HepG2 (cell line): Measurements from ENCODE around the gene CEP131. TPM values are rescaled to one million over a fixed set of nuclear protein-coding genes. Genes with fewer than 3 reads are reported as not detected.

Experiments
- ATAC-seq: fragments of 200-7000 bp; cut with Tn5 transposase; 3 replicates; pipeline ENCODE4 v1.9.1; 2020; ENCODE audit warnings: mild to moderate bottlenecking, moderate library complexity
- BruUV-seq: library from RNA; stranded (reverse); fragments of 400-500 nt; replicated peaks from 2 replicates; lab custom pipeline; 2021; lab: Mats Ljungman, UMichigan
- CTCF ChIA-PET: fragments of 300-600 bp; formaldehyde crosslinking; extraction: SDS; loops from one replicate; lab custom pipeline; 2021; ENCODE audit warnings: low total read pairs, inconsistent platforms, low intra/inter-chr PET ratio; lab: Yijun Ruan, JAX
- POLR2A ChIA-PET: fragments of 350-600 bp; sonication (Branson Sonifier 250); formaldehyde crosslinking; loops from one replicate; lab custom pipeline; 2020; ENCODE audit warnings: antibody characterized with exemption, inconsistent platforms; lab: Yijun Ruan, JAX
- DNase-seq: peaks from one replicate; pipeline ENCODE4 v3.0.0-alpha.2; 2015; ENCODE audit warnings: low spot score
- FAIRE-seq: peaks from 3 replicates; lab custom pipeline; 2011; peaks lifted over from hg19 to GRCh38; lab: Jason Lieb, UNC
- H2AFZ ChIP-seq: one replicate; pipeline ENCODE4 v1.6.1; 2011; ENCODE audit warnings: low read length, inconsistent platforms
- H3K27ac ChIP-seq: fragments of 300-600 bp; 3 replicates; pipeline ENCODE4 v1.8.0; 2011; ENCODE audit warnings: mixed run types, mild to moderate bottlenecking, mixed read lengths, low read length, inconsistent platforms; ENCODE audit not compliant: insufficient read depth; ENCODE audit errors: extremely low read length
- H3K27me3 ChIP-seq, 2 experiments: fragments of 200-600 bp in 1 of 2; 2 replicates in 1 of 2; 3 replicates in 1 of 2; pipeline versions ENCODE4 v1.6.0 to v1.8.0; 2011; ENCODE audit warnings: low read length in 2 of 2, mild to moderate bottlenecking in 2 of 2, moderate library complexity in 2 of 2, inconsistent platforms in 1 of 2; ENCODE audit not compliant: insufficient read depth in 2 of 2, control insufficient read depth in 1 of 2
- H3K36me3 ChIP-seq, 2 experiments: fragments of 200-600 bp in 1 of 2; replicated peaks in 1 of 2; 2 replicates in 1 of 2; 3 replicates in 1 of 2; pipeline versions ENCODE4 v1.5.1 to v1.8.0; 2011; ENCODE audit warnings: low read length in 2 of 2, inconsistent platforms in 1 of 2; ENCODE audit not compliant: insufficient read depth in 2 of 2, control insufficient read depth in 1 of 2
- H3K4me1 ChIP-seq: 2 replicates; pipeline ENCODE4 v1.5.1; 2012; ENCODE audit warnings: low read length, inconsistent platforms; ENCODE audit not compliant: insufficient read depth
- H3K4me2 ChIP-seq: 2 replicates; pipeline ENCODE4 v1.6.0; 2011; ENCODE audit warnings: low read depth, low read length, inconsistent platforms
- H3K4me3 ChIP-seq, 3 experiments: fragments of 200-600 bp in 1 of 3; sonication (generic), shearing (Covaris generic) in 1 of 3; replicated peaks in 1 of 3; 2 replicates each; pipeline ENCODE4 v1.5.1; 2011 to 2016; ENCODE audit warnings: low read length in 3 of 3, inconsistent platforms in 2 of 3, low read depth in 2 of 3, mild to moderate bottlenecking in 2 of 3, control low read depth in 1 of 3, mixed read lengths in 1 of 3; ENCODE audit not compliant: insufficient read depth in 1 of 3
- H3K79me2 ChIP-seq: one replicate; pipeline ENCODE4 v1.6.1; 2011; ENCODE audit warnings: low read length, inconsistent platforms; ENCODE audit not compliant: insufficient read depth
- H3K9ac ChIP-seq: 2 replicates; pipeline ENCODE4 v1.6.0; 2011; ENCODE audit warnings: mild to moderate bottlenecking, low read depth, low read length, inconsistent platforms; ENCODE audit not compliant: insufficient read depth
- H3K9me3 ChIP-seq: 2 replicates; pipeline ENCODE4 v1.5.1; 2012; ENCODE audit warnings: mild to moderate bottlenecking, low read length
- H4K20me1 ChIP-seq: 2 replicates; pipeline ENCODE4 v1.6.0; 2011; ENCODE audit warnings: inconsistent platforms, mild to moderate bottlenecking, low read length, moderate library complexity; ENCODE audit not compliant: insufficient read depth
- ATAD3A ChIP-seq: sonication (generic); formaldehyde crosslinking; IDR thresholded peaks from 2 replicates; pipeline ENCODE4 v1.4.0; 2020; ENCODE audit warnings: missing genetic modification reagents
- ATRX ChIP-seq: sonication (generic); formaldehyde crosslinking; IDR thresholded peaks from 2 replicates; pipeline ENCODE4 v1.4.0; 2020; ENCODE audit warnings: missing genetic modification reagents, borderline replicate concordance
- KDM5B ChIP-seq: sonication (generic); formaldehyde crosslinking; IDR thresholded peaks from 2 replicates; pipeline ENCODE4 v1.4.0; 2020; ENCODE audit warnings: missing genetic modification reagents, mild to moderate bottlenecking, borderline replicate concordance
- KLF16 ChIP-seq, 2 experiments: sonication (generic) in 1 of 2; formaldehyde crosslinking in 1 of 2; IDR thresholded peaks; 2 replicates each; pipeline versions ENCODE4 v1.6.1 to v1.8.0; 2016 to 2023; ENCODE audit warnings: missing genetic modification reagents in 2 of 2, missing compliant biosample characterization in 1 of 2
- PCBP1 ChIP-seq: fragments of 200-400 bp; formaldehyde crosslinking; IDR thresholded peaks from 2 replicates; pipeline ENCODE4 v1.6.1; 2017; ENCODE audit warnings: mild to moderate bottlenecking, low read depth, low read length, borderline replicate concordance
- TCF12 ChIP-seq, 2 experiments: fragments of 450-650 bp in 1 of 2; sonication (generic) in 1 of 2; formaldehyde crosslinking in 1 of 2; IDR thresholded peaks; 2 replicates each; pipeline versions ENCODE4 v1.6.1 to v1.8.0; 2017 to 2022; ENCODE audit warnings: antibody characterized with exemption in 1 of 2, mild to moderate bottlenecking in 1 of 2, missing genetic modification reagents in 1 of 2, moderate library complexity in 1 of 2
- ZNF160 ChIP-seq: sonication (generic); formaldehyde crosslinking; IDR thresholded peaks from 2 replicates; pipeline ENCODE4 v1.8.0; 2022; ENCODE audit warnings: mild to moderate bottlenecking, inconsistent platforms, missing genetic modification reagents
- ZNF30 ChIP-seq: sonication (generic); formaldehyde crosslinking; IDR thresholded peaks from 2 replicates; pipeline ENCODE4 v1.5.0; 2020; ENCODE audit warnings: mild to moderate bottlenecking, missing genetic modification reagents
- WGBS: methylation state at CpG from one replicate; pipeline ENCODE4 v1.1.6; 2017; ENCODE audit warnings: low lambda C conversion rate; 5-methylcytosine and 5-hydroxymethylcytosine counted together
- in situ Hi-C: cut with HindIII; loops from 2 replicates; pipeline ENCODE4 v1.10.0; 2017; ENCODE audit warnings: low pct_unique_long_range_greater_than_20kb; ENCODE audit not compliant: extremely low pct_ligation_motif_present
- intact Hi-C: fragments of 100-400 bp; cut with micrococcal nuclease; formaldehyde crosslinking; loops from one replicate; pipeline ENCODE4 v1.10.0; 2022; ENCODE audit not compliant: unreplicated experiment
- polyA plus RNA-seq, 8 experiments: library from polyadenylated mRNA; depleted of rRNA in 3 of 8; stranded (reverse) in 7 of 8; unstranded in 1 of 8; fragments of >200 nt; fragmentation: Illumina TruSeq in 4 of 8; extraction: Trizol in 4 of 8; gene quantifications; 2 replicates each; pipeline versions ENCODE4 v1.2.1 to v1.2.3, GENCODE V29; 2011 to 2016; ENCODE audit warnings: low read depth in 4 of 8, missing spikeins in 1 of 8, mixed read lengths in 1 of 8; ENCODE audit not compliant: insufficient read depth in 1 of 8
- total RNA-seq, 5 experiments: library from RNA; depleted of rRNA; stranded (reverse); fragments of >200 nt; fragmentation: Illumina TruSeq; extraction: Trizol; gene quantifications; 2 replicates each; pipeline ENCODE4 v1.2.3, GENCODE V29; 2016; ENCODE audit warnings: low read depth in 1 of 5
- TF ChIP-seq, protein P1 (sequence below): sonication (generic); formaldehyde crosslinking; IDR thresholded peaks from 2 replicates; pipeline ENCODE4 v1.4.0; 2020; ENCODE audit warnings: low read depth, missing genetic modification reagents
- TF ChIP-seq, protein P2 (sequence below): sonication (generic); formaldehyde crosslinking; IDR thresholded peaks from 2 replicates; pipeline ENCODE4 v1.5.0; 2020; ENCODE audit warnings: mild to moderate bottlenecking, missing genetic modification reagents
- TF ChIP-seq, protein P3 (sequence below): sonication (generic); formaldehyde crosslinking; IDR thresholded peaks from 2 replicates; pipeline ENCODE4 v1.8.0; 2022; ENCODE audit warnings: mild to moderate bottlenecking, missing genetic modification reagents, borderline replicate concordance
- TF ChIP-seq, protein P4 (sequence below): IDR thresholded peaks from 2 replicates; pipeline ENCODE4 v1.6.1; 2012; ENCODE audit warnings: low read length, improper control_type of control experiment

Gene CEP131
- total and polyA plus RNA-seq, 2 of the 13 experiments (the other 11 are each of a cell fraction or from before 2014, with no cell fraction given): 5.0 to 16.8 TPM

DNA sequence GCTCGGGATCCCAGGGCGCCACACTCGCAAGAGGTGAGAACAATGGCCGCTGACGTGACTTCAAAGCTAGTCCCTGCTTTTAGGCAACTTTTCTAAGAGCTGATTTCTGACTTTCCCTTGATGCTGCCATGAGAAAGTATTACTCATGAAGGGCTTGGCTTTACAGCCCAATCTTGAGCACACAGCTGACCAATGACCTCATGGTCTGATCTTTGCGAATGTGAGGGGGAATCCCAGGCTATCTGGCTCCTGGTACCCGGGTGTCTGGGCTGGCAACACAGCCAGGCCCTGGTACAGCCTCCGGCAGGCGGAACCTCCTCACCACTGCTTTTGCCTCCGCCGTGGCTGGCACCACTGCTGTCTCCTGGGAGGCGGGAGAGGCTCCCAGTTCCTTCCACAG, 33.9 kb upstream of the CEP131 start:
- 96% methylated on average over 12 of the region's 12 CpGs for WGBS
- no peaks in the 10 kb centered on the region for H3K79me2 ChIP-seq
- no TSS peak for BruUV-seq
- POLR2A ChIA-PET: no interaction called here
- DNase-seq (no peak), ATAC-seq (no peak), FAIRE-seq (no peak)
- peaks cover 26% of the 10 kb centered on the region for H3K4me1 ChIP-seq
- H3K36me3 ChIP-seq: peaks cover 30 to 37% of the 10 kb centered on the region in 2 experiments
- no peak overlapping the region for H2AFZ ChIP-seq
- H3K9ac ChIP-seq: no peak overlapping the region
- no peak overlapping the region for H3K4me2 ChIP-seq
- no peaks in the 10 kb centered on the region for H3K9me3 ChIP-seq
- intact Hi-C loops: no loop called here
- CTCF ChIA-PET: no interaction called here
- H3K27me3 ChIP-seq: no peaks in the 10 kb centered on the region
- H3K4me3 ChIP-seq: no peak overlapping the region
- no peak overlapping the region for H3K27ac ChIP-seq
- in situ Hi-C loops: loop anchor here (5.0 kb wide), 1 partner anchor 226 kb away; no protein-coding TSS in a partner anchor
- H4K20me1 ChIP-seq: peaks cover 4% of the 10 kb centered on the region; the same call in 1 of the 2 replicates
- TF ChIP-seq, protein P1, sequence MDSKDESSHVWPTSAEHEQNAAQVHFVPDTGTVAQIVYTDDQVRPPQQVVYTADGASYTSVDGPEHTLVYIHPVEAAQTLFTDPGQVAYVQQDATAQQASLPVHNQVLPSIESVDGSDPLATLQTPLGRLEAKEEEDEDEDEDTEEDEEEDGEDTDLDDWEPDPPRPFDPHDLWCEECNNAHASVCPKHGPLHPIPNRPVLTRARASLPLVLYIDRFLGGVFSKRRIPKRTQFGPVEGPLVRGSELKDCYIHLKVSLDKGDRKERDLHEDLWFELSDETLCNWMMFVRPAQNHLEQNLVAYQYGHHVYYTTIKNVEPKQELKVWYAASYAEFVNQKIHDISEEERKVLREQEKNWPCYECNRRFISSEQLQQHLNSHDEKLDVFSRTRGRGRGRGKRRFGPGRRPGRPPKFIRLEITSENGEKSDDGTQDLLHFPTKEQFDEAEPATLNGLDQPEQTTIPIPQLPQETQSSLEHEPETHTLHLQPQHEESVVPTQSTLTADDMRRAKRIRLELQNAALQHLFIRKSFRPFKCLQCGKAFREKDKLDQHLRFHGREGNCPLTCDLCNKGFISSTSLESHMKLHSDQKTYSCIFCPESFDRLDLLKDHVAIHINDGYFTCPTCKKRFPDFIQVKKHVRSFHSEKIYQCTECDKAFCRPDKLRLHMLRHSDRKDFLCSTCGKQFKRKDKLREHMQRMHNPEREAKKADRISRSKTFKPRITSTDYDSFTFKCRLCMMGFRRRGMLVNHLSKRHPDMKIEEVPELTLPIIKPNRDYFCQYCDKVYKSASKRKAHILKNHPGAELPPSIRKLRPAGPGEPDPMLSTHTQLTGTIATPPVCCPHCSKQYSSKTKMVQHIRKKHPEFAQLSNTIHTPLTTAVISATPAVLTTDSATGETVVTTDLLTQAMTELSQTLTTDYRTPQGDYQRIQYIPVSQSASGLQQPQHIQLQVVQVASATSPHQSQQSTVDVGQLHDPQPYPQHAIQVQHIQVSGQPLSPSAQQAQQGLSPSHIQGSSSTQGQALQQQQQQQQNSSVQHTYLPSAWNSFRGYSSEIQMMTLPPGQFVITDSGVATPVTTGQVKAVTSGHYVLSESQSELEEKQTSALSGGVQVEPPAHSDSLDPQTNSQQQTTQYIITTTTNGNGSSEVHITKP: no peak
- no peak for TF ChIP-seq ZNF30 (CRISPR knock-in tag)
- no peak for TF ChIP-seq ATAD3A (CRISPR knock-in tag)
- TF ChIP-seq, protein P2, sequence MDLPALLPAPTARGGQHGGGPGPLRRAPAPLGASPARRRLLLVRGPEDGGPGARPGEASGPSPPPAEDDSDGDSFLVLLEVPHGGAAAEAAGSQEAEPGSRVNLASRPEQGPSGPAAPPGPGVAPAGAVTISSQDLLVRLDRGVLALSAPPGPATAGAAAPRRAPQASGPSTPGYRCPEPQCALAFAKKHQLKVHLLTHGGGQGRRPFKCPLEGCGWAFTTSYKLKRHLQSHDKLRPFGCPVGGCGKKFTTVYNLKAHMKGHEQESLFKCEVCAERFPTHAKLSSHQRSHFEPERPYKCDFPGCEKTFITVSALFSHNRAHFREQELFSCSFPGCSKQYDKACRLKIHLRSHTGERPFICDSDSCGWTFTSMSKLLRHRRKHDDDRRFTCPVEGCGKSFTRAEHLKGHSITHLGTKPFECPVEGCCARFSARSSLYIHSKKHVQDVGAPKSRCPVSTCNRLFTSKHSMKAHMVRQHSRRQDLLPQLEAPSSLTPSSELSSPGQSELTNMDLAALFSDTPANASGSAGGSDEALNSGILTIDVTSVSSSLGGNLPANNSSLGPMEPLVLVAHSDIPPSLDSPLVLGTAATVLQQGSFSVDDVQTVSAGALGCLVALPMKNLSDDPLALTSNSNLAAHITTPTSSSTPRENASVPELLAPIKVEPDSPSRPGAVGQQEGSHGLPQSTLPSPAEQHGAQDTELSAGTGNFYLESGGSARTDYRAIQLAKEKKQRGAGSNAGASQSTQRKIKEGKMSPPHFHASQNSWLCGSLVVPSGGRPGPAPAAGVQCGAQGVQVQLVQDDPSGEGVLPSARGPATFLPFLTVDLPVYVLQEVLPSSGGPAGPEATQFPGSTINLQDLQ (CRISPR knock-in tag): no peak
- TF ChIP-seq, protein P3, sequence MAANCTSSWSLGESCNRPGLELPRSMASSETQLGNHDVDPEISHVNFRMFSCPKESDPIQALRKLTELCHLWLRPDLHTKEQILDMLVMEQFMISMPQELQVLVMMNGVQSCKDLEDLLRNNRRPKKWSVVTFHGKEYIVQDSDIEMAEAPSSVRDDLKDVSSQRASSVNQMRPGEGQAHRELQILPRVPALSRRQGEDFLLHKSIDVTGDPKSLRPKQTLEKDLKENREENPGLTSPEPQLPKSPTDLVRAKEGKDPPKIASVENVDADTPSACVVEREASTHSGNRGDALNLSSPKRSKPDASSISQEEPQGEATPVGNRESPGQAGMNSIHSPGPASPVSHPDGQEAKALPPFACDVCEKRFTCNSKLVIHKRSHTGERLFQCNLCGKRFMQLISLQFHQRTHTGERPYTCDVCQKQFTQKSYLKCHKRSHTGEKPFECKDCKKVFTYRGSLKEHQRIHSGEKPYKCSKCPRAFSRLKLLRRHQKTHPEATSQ (CRISPR knock-in tag): no peak
- no peak for TF ChIP-seq PCBP1
- no peak for TF ChIP-seq TCF12 (IDR thresholded peaks at IDR 0.05)
- no peak for TF ChIP-seq TCF12 (CRISPR knock-in tag; IDR thresholded peaks at IDR 0.05)
- no peak for TF ChIP-seq KDM5B
- TF ChIP-seq ZNF160 (CRISPR knock-in tag): no peak
- no peak for TF ChIP-seq ATRX (CRISPR knock-in tag)
- TF ChIP-seq, protein P4, sequence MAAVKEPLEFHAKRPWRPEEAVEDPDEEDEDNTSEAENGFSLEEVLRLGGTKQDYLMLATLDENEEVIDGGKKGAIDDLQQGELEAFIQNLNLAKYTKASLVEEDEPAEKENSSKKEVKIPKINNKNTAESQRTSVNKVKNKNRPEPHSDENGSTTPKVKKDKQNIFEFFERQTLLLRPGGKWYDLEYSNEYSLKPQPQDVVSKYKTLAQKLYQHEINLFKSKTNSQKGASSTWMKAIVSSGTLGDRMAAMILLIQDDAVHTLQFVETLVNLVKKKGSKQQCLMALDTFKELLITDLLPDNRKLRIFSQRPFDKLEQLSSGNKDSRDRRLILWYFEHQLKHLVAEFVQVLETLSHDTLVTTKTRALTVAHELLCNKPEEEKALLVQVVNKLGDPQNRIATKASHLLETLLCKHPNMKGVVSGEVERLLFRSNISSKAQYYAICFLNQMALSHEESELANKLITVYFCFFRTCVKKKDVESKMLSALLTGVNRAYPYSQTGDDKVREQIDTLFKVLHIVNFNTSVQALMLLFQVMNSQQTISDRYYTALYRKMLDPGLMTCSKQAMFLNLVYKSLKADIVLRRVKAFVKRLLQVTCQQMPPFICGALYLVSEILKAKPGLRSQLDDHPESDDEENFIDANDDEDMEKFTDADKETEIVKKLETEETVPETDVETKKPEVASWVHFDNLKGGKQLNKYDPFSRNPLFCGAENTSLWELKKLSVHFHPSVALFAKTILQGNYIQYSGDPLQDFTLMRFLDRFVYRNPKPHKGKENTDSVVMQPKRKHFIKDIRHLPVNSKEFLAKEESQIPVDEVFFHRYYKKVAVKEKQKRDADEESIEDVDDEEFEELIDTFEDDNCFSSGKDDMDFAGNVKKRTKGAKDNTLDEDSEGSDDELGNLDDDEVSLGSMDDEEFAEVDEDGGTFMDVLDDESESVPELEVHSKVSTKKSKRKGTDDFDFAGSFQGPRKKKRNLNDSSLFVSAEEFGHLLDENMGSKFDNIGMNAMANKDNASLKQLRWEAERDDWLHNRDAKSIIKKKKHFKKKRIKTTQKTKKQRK: no peak
- TF ChIP-seq KLF16 (CRISPR knock-in tag; IDR thresholded peaks at IDR 0.05): no peak
